ENCODE results near the gene POM121C.
"Not testable (repeated sequence)": the region's sequence is repeated elsewhere in the genome, so short reads cannot be mapped to it uniquely, and the experiment has no call there.

DNA sequence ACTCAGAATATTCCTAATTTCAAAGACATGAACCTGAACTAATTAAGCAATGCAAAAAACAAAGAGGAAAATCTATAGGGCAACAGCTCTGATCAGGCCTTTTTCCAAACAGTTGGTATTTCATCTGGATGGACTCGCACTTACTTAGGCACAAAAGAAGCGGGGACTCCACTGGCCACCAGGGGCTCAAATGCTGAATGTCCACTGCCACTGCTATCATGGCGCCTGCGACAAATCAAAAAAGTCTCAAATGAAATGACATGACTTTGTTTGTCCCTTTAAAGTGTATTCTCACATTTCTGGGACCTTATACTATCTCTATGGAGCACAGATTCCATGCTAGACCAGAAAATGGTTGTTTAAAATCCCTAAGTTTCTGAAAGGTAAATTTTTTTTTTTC is 47.1 kb downstream of the POM121C start:
- TF ChIP-seq, protein P1, sequence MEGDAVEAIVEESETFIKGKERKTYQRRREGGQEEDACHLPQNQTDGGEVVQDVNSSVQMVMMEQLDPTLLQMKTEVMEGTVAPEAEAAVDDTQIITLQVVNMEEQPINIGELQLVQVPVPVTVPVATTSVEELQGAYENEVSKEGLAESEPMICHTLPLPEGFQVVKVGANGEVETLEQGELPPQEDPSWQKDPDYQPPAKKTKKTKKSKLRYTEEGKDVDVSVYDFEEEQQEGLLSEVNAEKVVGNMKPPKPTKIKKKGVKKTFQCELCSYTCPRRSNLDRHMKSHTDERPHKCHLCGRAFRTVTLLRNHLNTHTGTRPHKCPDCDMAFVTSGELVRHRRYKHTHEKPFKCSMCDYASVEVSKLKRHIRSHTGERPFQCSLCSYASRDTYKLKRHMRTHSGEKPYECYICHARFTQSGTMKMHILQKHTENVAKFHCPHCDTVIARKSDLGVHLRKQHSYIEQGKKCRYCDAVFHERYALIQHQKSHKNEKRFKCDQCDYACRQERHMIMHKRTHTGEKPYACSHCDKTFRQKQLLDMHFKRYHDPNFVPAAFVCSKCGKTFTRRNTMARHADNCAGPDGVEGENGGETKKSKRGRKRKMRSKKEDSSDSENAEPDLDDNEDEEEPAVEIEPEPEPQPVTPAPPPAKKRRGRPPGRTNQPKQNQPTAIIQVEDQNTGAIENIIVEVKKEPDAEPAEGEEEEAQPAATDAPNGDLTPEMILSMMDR (IDR thresholded peaks at IDR 0.05) = not testable (repeated sequence)
- not testable (repeated sequence) for TF ChIP-seq POLR2A (IDR thresholded peaks at IDR 0.05)

Measured in body of pancreas (tissue), 4 donors.